ENCODE data around the gene GPR101. TPM values are rescaled to one million over a fixed set of nuclear protein-coding genes. Genes with fewer than 3 reads are reported as not detected.

Gene GPR101
- total RNA-seq, 3 donors from 2014 or later = not detected

GRCh38 chrX:137044893-137045292 is 11.1 kb upstream of the GPR101 start:
- no peaks in the 10 kb centered on the region for H3K36me3 ChIP-seq
- peaks cover 0 to 33% of the 10 kb centered on the region in 2 donors for H3K27me3 ChIP-seq
- TF ChIP-seq POLR2A (IDR thresholded peaks at IDR 0.05) = no peak
- H3K4me3 ChIP-seq = no peak overlapping the region
- no peak overlapping the region for H3K27ac ChIP-seq
- intact Hi-C loops (cut with DNase I; ENCODE audit: low total_unique reads) = no loop called here
- no peaks in the 10 kb centered on the region for H3K4me1 ChIP-seq
- DNase-seq (ENCODE audit: low spot score in 2 of 2) = no peak
- H3K9me3 ChIP-seq = no peaks in the 10 kb centered on the region

- H3K27ac ChIP-seq = no peak overlapping the region
- H3K4me1 ChIP-seq = no peaks in the 10 kb centered on the region
- no peak for DNase-seq (ENCODE audit: low spot score in 2 of 2)
- intact Hi-C loops (cut with DNase I; ENCODE audit: low total_unique reads) = no loop called here
- H3K9me3 ChIP-seq = no peaks in the 10 kb centered on the region
- no peak overlapping the region for H3K4me3 ChIP-seq
- no peaks in the 10 kb centered on the region for H3K36me3 ChIP-seq
- TF ChIP-seq CTCF (IDR thresholded peaks at IDR 0.05) = no peak
- no peak for TF ChIP-seq POLR2AphosphoS5 (IDR thresholded peaks at IDR 0.05)
- TF ChIP-seq POLR2A (IDR thresholded peaks at IDR 0.05) = no peak
- H3K27me3 ChIP-seq = peaks cover 0 to 27% of the 10 kb centered on the region in 2 donors
Observed at GRCh38 chrX:137043736-137044135, 9.9 kb upstream of the GPR101 start.

DNA sequence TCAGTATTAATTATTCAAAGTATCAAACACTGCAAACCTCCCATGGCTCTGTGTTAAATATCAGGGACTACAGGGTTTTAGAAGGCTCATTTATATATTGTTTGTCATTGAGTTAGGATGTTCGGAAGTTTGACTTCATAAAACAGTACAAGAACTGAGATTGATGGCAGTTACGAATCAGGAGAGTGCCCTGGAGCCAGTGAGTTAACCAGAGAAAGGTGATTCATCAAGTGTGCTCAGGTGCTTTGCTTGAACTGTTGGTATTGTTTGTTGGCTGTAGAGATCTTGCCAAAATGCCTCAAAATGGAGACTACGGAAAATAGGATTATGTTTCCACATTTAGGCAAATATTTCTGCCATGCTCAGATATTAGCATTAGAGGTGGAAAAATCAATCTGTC is 7.5 kb upstream of the GPR101 start:
- Histone ChIP-seq H3K4me1 (no peaks in the 10 kb centered on the region), H3K9me3 (no peaks in the 10 kb centered on the region), H3K27ac (no peak overlapping the region), H3K4me3 (no peak overlapping the region), H3K36me3 (no peaks in the 10 kb centered on the region), H3K27me3 (peaks cover 0 to 26% of the 10 kb centered on the region in 2 donors)
- intact Hi-C loops (cut with DNase I; ENCODE audit: low total_unique reads) = no loop called here
- no peak for TF ChIP-seq CTCF (IDR thresholded peaks at IDR 0.05)
- TF ChIP-seq POLR2A (IDR thresholded peaks at IDR 0.05) = no peak
- no peak for TF ChIP-seq POLR2AphosphoS5 (IDR thresholded peaks at IDR 0.05)
- DNase-seq (ENCODE audit: low spot score in 2 of 2) = no peak

DNA sequence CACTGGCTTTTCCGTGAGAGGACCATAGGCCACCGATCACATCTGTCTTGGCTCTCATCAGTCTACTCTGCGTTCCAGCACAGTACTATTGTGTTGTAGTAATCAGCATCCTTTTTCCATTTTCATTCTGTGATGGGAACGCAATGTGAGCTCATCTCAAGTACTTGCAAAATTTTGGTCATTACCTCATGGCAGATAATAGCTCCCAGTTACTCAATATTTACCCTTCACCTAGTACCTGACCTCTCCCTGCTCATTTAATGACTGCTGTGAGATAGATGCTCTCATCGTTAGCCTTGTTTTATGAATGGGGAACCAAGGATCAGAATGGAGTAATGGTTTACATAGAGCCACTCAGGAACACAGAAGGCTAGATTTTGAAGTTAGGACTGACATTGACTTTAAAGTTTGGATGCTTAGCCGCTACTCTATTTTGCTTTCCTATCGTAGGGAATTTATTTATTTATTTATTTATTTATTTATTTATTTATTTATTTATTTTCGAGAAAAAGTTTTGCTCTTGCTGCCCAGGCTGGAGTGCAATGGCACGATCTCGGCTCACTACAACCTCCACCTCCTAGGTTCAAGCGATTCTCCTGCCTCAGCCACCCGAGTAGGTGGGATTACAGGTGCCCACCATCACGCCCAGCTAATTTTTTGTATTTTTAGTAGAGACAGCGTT is 6.5 kb upstream of the GPR101 start:
- intact Hi-C loops (cut with DNase I; ENCODE audit: low total_unique reads) = no loop called here

DNA sequence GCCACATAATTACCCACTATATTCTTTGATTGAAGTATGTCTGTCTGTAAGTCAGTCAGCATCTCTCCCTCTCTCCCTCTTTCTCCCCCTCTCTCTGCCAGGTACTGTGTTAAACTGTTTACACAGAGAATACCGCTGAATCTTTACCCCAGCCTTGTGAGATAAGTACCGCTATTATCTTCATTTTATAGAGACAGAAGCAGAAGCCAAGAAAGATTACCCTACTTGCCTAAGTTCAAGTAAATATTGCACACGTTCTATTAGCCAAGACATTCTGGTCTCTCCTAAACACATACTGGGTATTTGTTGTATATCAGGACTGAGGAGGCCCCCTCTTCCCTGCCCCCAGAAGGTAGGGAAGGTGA is 695 bp upstream of the GPR101 start:
- Histone ChIP-seq H3K4me3 (no peak overlapping the region), H3K9me3 (peaks cover 0 to 5% of the 10 kb centered on the region in 2 donors), H3K27me3 (peaks cover 0 to 73% of the 10 kb centered on the region in 2 donors), H3K36me3 (no peaks in the 10 kb centered on the region), H3K4me1 (no peaks in the 10 kb centered on the region), H3K27ac (no peak overlapping the region)
- TF ChIP-seq CTCF (IDR thresholded peaks at IDR 0.05) (no peak), POLR2AphosphoS5 (IDR thresholded peaks at IDR 0.05) (no peak), POLR2A (IDR thresholded peaks at IDR 0.05) (no peak)
- intact Hi-C loops (cut with DNase I; ENCODE audit: low total_unique reads) = no loop called here
- DNase-seq (ENCODE audit: low spot score in 2 of 2) = no peak

More for the DNA sequence above, 6.5 kb upstream of the GPR101 start:
- H3K36me3 ChIP-seq = no peaks in the 10 kb centered on the region
- no peak overlapping the region for H3K27ac ChIP-seq
- DNase-seq (ENCODE audit: low spot score in 2 of 2) = no peak
- no peaks in the 10 kb centered on the region for H3K9me3 ChIP-seq
- TF ChIP-seq POLR2A (IDR thresholded peaks at IDR 0.05) = no peak
- TF ChIP-seq CTCF (IDR thresholded peaks at IDR 0.05) = no peak
- no peak for TF ChIP-seq POLR2AphosphoS5 (IDR thresholded peaks at IDR 0.05)
- peaks cover 0 to 28% of the 10 kb centered on the region in 2 donors for H3K27me3 ChIP-seq
- no peaks in the 10 kb centered on the region for H3K4me1 ChIP-seq
- H3K4me3 ChIP-seq = no peak overlapping the region

All from breast epithelium (tissue), 4 donors.